MM.1S (cell line): ENCODE measurements around the gene PACS2.
"Not testable (repeated sequence)": the region's sequence is repeated elsewhere in the genome, so short reads cannot be mapped to it uniquely, and the experiment has no call there.

Experiments used
- DNase-seq: peaks from one replicate; pipeline ENCODE4 v3.0.0-alpha.2; 2015
- H2AFZ ChIP-seq: fragments of 300-600 bp; sonication (generic); 2 replicates; pipeline ENCODE4 v1.6.0; 2016; ENCODE audit warnings: antibody characterized with exemption, low read length
- H3F3A ChIP-seq: fragments of 300-600 bp; sonication (generic); 2 replicates; pipeline ENCODE4 v1.6.1; 2016; ENCODE audit warnings: mild to moderate bottlenecking, antibody characterized with exemption, low read length, moderate library complexity, mixed read lengths; ENCODE audit not compliant: insufficient read depth
- H3K27ac ChIP-seq: fragments of 300-600 bp; sonication (generic); 2 replicates; pipeline ENCODE4 v1.5.1; 2016; ENCODE audit warnings: mild to moderate bottlenecking, low read length
- H3K27me3 ChIP-seq: fragments of 300-600 bp; sonication (generic); replicated peaks from 2 replicates; pipeline ENCODE4 v1.6.0; 2016; ENCODE audit warnings: low read length; ENCODE audit not compliant: insufficient read depth
- H3K36me3 ChIP-seq: fragments of 300-600 bp; sonication (generic); replicated peaks from 2 replicates; pipeline ENCODE4 v1.6.1; 2016; ENCODE audit warnings: mild to moderate bottlenecking, low read length, mixed read lengths; ENCODE audit not compliant: insufficient read depth
- H3K4me1 ChIP-seq: fragments of 300-600 bp; sonication (generic); 2 replicates; pipeline ENCODE4 v1.6.1; 2016; ENCODE audit warnings: low read length, mixed read lengths
- H3K4me2 ChIP-seq: fragments of 300-600 bp; sonication (generic); 2 replicates; pipeline ENCODE4 v1.6.0; 2016; ENCODE audit warnings: low read depth, low read length
- H3K4me3 ChIP-seq: fragments of 300-600 bp; sonication (generic); 2 replicates; pipeline ENCODE4 v1.5.1; 2016; ENCODE audit warnings: low read length, mixed read lengths
- H3K79me2 ChIP-seq: fragments of 300-600 bp; sonication (generic); 2 replicates; pipeline ENCODE4 v1.6.1; 2016; ENCODE audit warnings: mixed run types, low read length, mixed read lengths
- H3K9ac ChIP-seq: fragments of 300-600 bp; sonication (generic); 2 replicates; pipeline ENCODE4 v1.6.1; 2016; ENCODE audit warnings: low read length, mixed read lengths
- H3K9me2 ChIP-seq: fragments of 300-600 bp; sonication (generic); replicated peaks from 2 replicates; pipeline ENCODE4 v1.6.1; 2016; ENCODE audit warnings: mild to moderate bottlenecking, low read length, mixed read lengths; ENCODE audit not compliant: insufficient read depth
- H3K9me3 ChIP-seq: fragments of 300-600 bp; sonication (generic); replicated peaks from 2 replicates; pipeline ENCODE4 v1.6.1; 2016; ENCODE audit warnings: mild to moderate bottlenecking, low read length, mixed read lengths; ENCODE audit not compliant: insufficient read depth
- H4K20me1 ChIP-seq: fragments of 300-600 bp; sonication (generic); 2 replicates; pipeline ENCODE4 v1.6.1; 2016; ENCODE audit warnings: mild to moderate bottlenecking, low read length, moderate library complexity, mixed read lengths; ENCODE audit not compliant: insufficient read depth
- EZH2 ChIP-seq: fragments of 300-600 bp; sonication (generic); optimal IDR thresholded peaks from 2 replicates; pipeline ENCODE3; 2017; ENCODE audit warnings: low read depth, mild to moderate bottlenecking, antibody characterized with exemption, low read length, mixed read lengths
- EZH2phosphoT487 ChIP-seq: fragments of 300-600 bp; sonication (generic); IDR thresholded peaks from 2 replicates; pipeline ENCODE4 v1.6.1; 2018; ENCODE audit warnings: antibody characterized with exemption, low read length
- TF ChIP-seq, protein P1 (sequence below): fragments of 300-600 bp; sonication (generic); IDR thresholded peaks from 2 replicates; pipeline ENCODE4 v1.5.1; 2016; ENCODE audit warnings: antibody characterized with exemption, low read length, mixed read lengths

Gene PACS2

DNA sequence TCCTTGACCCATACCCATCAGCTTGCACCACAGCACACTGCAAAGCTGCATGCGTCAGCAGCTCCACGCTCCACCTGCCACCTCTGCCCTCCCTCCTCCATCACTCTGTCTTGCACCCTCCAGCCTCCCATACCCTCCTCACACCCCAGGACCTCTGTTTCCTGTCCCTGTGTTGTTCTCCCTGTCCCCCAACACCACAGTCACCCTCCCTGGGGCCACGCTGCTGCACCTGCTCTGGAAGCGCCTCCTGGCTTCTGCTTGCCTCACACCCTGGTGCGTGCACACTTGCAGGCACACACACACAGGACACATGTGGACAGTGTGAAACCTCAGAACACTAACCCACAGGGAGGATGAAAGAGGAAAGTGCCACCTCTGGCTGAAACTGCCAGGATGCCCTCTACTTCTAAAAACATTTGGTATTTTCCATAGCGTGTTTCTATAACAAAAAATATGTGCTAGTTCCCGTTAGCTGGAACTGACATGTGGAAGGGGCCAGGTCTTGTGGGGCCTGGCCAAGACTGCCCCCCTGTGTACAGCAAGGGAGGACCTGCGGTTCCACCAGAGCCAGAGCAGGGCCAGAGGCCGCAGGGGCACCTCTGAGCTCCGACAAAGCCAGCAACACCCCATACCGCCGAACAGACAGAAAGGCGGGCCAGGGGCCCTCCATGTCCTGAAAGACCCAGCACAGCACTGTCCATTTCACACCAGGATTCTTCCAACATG, 23.8 kb upstream of the PACS2 start:
- no peaks in the 10 kb centered on the region for H3K36me3 ChIP-seq
- no peaks in the 10 kb centered on the region for H3K4me1 ChIP-seq
- H3K9me3 ChIP-seq = no peaks in the 10 kb centered on the region
- no peak for DNase-seq
- H3K79me2 ChIP-seq = peaks cover 40% of the 10 kb centered on the region
- H3K9me2 ChIP-seq = no peaks in the 10 kb centered on the region
- no peaks in the 10 kb centered on the region for H3K27me3 ChIP-seq
- no peaks in the 10 kb centered on the region for H4K20me1 ChIP-seq
- no peak overlapping the region for H3K4me2 ChIP-seq
- no peak overlapping the region for H3K4me3 ChIP-seq
- H2AFZ ChIP-seq = no peak overlapping the region
- H3K9ac ChIP-seq = no peak overlapping the region
- no peaks in the 10 kb centered on the region for H3F3A ChIP-seq
- no peak for TF ChIP-seq EZH2phosphoT487
- TF ChIP-seq EZH2 = no peak
- TF ChIP-seq, protein P1, sequence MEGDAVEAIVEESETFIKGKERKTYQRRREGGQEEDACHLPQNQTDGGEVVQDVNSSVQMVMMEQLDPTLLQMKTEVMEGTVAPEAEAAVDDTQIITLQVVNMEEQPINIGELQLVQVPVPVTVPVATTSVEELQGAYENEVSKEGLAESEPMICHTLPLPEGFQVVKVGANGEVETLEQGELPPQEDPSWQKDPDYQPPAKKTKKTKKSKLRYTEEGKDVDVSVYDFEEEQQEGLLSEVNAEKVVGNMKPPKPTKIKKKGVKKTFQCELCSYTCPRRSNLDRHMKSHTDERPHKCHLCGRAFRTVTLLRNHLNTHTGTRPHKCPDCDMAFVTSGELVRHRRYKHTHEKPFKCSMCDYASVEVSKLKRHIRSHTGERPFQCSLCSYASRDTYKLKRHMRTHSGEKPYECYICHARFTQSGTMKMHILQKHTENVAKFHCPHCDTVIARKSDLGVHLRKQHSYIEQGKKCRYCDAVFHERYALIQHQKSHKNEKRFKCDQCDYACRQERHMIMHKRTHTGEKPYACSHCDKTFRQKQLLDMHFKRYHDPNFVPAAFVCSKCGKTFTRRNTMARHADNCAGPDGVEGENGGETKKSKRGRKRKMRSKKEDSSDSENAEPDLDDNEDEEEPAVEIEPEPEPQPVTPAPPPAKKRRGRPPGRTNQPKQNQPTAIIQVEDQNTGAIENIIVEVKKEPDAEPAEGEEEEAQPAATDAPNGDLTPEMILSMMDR = no peak
- H3K27ac ChIP-seq = no peak overlapping the region

DNA sequence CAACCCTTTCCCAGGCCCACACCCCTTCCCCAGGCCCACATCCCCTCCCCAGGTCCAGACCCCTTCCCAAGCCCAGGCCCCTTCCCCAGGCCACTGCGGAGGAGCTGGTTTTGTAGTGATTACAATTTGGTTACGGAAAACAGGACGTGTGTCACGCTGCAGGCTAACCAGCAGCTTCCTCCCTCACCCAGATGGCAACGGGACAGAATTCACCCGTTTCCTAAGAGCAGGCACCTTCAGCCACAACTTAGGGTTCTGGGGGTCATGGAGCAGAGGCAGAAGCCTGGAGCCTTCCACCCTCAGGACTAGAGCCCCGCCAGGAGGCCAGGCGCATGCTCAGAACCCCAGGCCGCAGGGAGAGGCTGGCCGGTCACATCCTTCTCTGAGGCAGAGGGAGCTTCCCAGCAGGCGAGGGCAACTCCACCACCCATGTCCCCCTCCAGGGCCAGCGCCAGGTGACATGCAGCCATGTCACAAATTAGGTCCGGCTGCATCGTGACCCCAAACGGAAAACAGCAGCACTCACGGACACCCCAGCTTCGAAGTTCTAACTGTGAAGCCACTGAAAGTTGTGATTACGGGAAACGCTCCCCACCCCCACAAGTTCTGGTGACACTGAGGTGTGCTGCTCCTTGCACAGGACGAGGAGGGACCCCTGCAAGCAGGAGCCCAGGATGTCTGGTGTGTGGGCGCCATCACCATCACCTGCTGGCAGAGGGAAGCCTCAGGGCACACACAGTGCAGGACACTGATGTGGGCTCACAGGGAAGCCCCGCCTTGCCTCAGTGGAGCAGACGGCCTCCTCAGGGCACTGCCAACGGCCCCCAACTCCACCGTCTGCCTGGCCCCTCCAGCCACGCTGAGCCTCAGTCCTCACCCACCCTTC, 21.5 kb upstream of the PACS2 start:
- H3K4me3 ChIP-seq = no peak overlapping the region
- H3K27me3 ChIP-seq = no peaks in the 10 kb centered on the region
- DNase-seq = no peak
- H3K79me2 ChIP-seq = peaks cover 50% of the 10 kb centered on the region
- H4K20me1 ChIP-seq = no peaks in the 10 kb centered on the region
- H3K9ac ChIP-seq = no peak overlapping the region
- H3K4me1 ChIP-seq = no peaks in the 10 kb centered on the region
- no peak overlapping the region for H2AFZ ChIP-seq
- no peaks in the 10 kb centered on the region for H3K36me3 ChIP-seq
- no peak overlapping the region for H3K27ac ChIP-seq
- no peak overlapping the region for H3K4me2 ChIP-seq
- H3K9me2 ChIP-seq = no peaks in the 10 kb centered on the region
- H3K9me3 ChIP-seq = no peaks in the 10 kb centered on the region
- no peaks in the 10 kb centered on the region for H3F3A ChIP-seq
- no peak for TF ChIP-seq EZH2phosphoT487
- TF ChIP-seq, protein P1 = no peak
- TF ChIP-seq EZH2 = no peak

DNA sequence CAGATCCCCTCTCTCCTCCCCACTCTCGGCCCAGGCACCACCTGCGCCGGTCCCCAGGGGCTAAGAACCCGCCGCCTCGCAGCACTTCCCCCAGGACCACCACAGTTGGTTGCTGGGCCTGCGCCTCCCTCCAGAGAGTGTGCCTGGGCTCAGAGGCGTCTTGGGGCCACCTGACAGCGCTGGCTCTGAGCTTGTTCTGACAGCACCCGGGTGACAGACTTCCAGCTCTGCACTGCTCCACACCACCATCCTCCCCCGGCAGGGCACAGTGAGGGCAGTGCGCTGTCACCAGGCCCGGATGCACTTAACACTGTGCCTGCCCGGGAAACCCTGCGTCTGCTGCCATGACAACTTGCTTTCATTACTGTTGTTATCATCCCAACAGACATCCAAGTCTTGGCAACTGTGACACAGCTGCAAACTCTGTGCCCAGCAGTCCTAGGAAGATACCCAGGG, 20.4 kb upstream of the PACS2 start:
- no peak for DNase-seq
- no peak overlapping the region for H3K27ac ChIP-seq
- TF ChIP-seq EZH2 (no peak), EZH2phosphoT487 (no peak)
- TF ChIP-seq, protein P1 = no peak
- no peak overlapping the region for H3K4me2 ChIP-seq
- H3K9me2 ChIP-seq = no peaks in the 10 kb centered on the region
- no peak overlapping the region for H3K4me3 ChIP-seq
- H3K36me3 ChIP-seq = no peaks in the 10 kb centered on the region
- no peak overlapping the region for H2AFZ ChIP-seq
- no peaks in the 10 kb centered on the region for H4K20me1 ChIP-seq
- no peaks in the 10 kb centered on the region for H3K27me3 ChIP-seq
- peaks cover 57% of the 10 kb centered on the region for H3K79me2 ChIP-seq
- H3K9me3 ChIP-seq = no peaks in the 10 kb centered on the region
- no peaks in the 10 kb centered on the region for H3K4me1 ChIP-seq
- no peak overlapping the region for H3K9ac ChIP-seq
- H3F3A ChIP-seq = no peaks in the 10 kb centered on the region

DNA sequence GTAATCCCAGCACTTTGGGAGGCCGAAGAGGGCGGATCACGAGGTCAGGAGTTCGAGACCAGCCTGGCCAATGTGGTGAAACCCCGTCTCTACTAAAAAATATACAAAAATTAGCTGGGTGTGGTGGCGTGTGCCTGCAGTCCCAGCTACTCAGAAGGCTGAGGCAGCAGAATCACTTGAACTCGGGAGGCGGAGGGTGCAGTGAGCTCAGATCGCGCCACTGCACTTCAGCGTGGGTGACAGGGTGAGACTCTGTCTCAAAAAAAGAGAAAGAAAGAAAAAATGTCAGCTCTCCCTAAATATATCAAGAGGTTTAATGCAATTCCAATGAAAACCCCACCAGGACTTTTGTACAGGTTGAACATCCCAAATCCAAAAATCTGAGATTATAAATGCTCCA, 17.2 kb upstream of the PACS2 start:
- not testable (repeated sequence) for H3K4me1 ChIP-seq, H3K27ac ChIP-seq, H3K36me3 ChIP-seq, H4K20me1 ChIP-seq, H3K4me3 ChIP-seq, H3K4me2 ChIP-seq, DNase-seq, H3K9ac ChIP-seq, H2AFZ ChIP-seq, H3F3A ChIP-seq, H3K9me3 ChIP-seq, H3K9me2 ChIP-seq, H3K27me3 ChIP-seq
- peaks cover 57% of the 10 kb centered on the region for H3K79me2 ChIP-seq
